Ishikawa (cell line): Measurements from ENCODE around the gene RHBDD1.

Experiments used
- EGR1 ChIP-seq: IDR thresholded peaks from 2 replicates; pipeline ENCODE4 v1.6.1; 2012
- EP300 ChIP-seq: IDR thresholded peaks from 2 replicates; pipeline ENCODE4 v1.6.1; 2012; ENCODE audit warnings: borderline replicate concordance
- FOXM1 ChIP-seq: IDR thresholded peaks from 2 replicates; pipeline ENCODE4 v1.6.1; 2012; ENCODE audit warnings: low read depth, borderline replicate concordance
- MAX ChIP-seq: IDR thresholded peaks from 2 replicates; pipeline ENCODE4 v1.6.1; 2012
- NFIC ChIP-seq: IDR thresholded peaks from 2 replicates; pipeline ENCODE4 v1.6.1; 2012
- RAD21 ChIP-seq: IDR thresholded peaks from 2 replicates; pipeline ENCODE4 v1.6.1; 2012; ENCODE audit warnings: low read depth
- REST ChIP-seq: IDR thresholded peaks from 2 replicates; pipeline ENCODE4 v1.6.1; 2012; ENCODE audit warnings: low read depth, mild to moderate bottlenecking
- TAF1 ChIP-seq: IDR thresholded peaks from 2 replicates; pipeline ENCODE4 v1.6.1; 2012; ENCODE audit warnings: low read depth, mild to moderate bottlenecking
- YY1 ChIP-seq: IDR thresholded peaks from 2 replicates; pipeline ENCODE4 v1.6.1; 2012; ENCODE audit warnings: low read depth
- ZBTB7A ChIP-seq: IDR thresholded peaks from 2 replicates; pipeline ENCODE4 v1.6.1; 2012; ENCODE audit warnings: low read depth

GRCh38 chr2:227000123-227000522 is 164.3 kb downstream of the RHBDD1 start:
- TF ChIP-seq EP300 (no peak), MAX (no peak), YY1 (no peak), ZBTB7A (no peak), TAF1 (no peak), RAD21 (no peak), FOXM1 (no peak), REST (no peak), EGR1 (no peak), NFIC (no peak)
